NCI-H2107 (cell line): ENCODE measurements around the gene BCL11B.

Source experiments
- DNase-seq: peaks from one replicate; lab custom pipeline; 2025; lab: John Stamatoyannopoulos, UW

The BCL11B gene

GRCh38 chr14:99181804-99182520 lies 90.0 kb downstream of the BCL11B start:
- no peak for DNase-seq

GRCh38 chr14:99181241-99181640 lies 90.8 kb downstream of the BCL11B start:
- no peak for DNase-seq

- no peak for DNase-seq
These were observed 92.1 kb downstream of the BCL11B start for GRCh38 chr14:99179946-99180345.

- no peak for DNase-seq
These were observed 92.5 kb downstream of the BCL11B start for GRCh38 chr14:99179506-99179905.

GRCh38 chr14:99177886-99178835 lies 93.8 kb downstream of the BCL11B start:
- no peak for DNase-seq

GRCh38 chr14:99177046-99177655 lies 94.8 kb downstream of the BCL11B start:
- DNase-seq, result no peak

GRCh38 chr14:99176156-99176945 lies 95.6 kb downstream of the BCL11B start:
- DNase-seq, result no peak

- no peak for DNase-seq
These were observed 96.5 kb downstream of the BCL11B start for GRCh38 chr14:99175331-99176155.

- DNase-seq, result no peak
These were observed 97.2 kb downstream of the BCL11B start for GRCh38 chr14:99174770-99175319.

GRCh38 chr14:99174081-99174769 lies 97.8 kb downstream of the BCL11B start:
- DNase-seq, result no peak

- no peak for DNase-seq
These were observed 98.5 kb downstream of the BCL11B start for GRCh38 chr14:99173506-99173905.

GRCh38 chr14:99173086-99173485 lies 98.9 kb downstream of the BCL11B start:
- DNase-seq, result no peak

GRCh38 chr14:99171396-99171795 lies 100.6 kb downstream of the BCL11B start:
- no peak for DNase-seq

- DNase-seq, result no peak
These were observed 102.1 kb downstream of the BCL11B start for GRCh38 chr14:99169776-99170356.

GRCh38 chr14:99168330-99168729 lies 103.7 kb downstream of the BCL11B start:
- no peak for DNase-seq

GRCh38 chr14:99166506-99166905 lies 105.5 kb downstream of the BCL11B start:
- no peak for DNase-seq

GRCh38 chr14:99164712-99165111 lies 107.3 kb downstream of the BCL11B start:
- peak; percentile 83 for DNase-seq

GRCh38 chr14:99163446-99163845 lies 108.6 kb downstream of the BCL11B start:
- DNase-seq, result no peak
